Neuron (in vitro differentiated cells): ENCODE measurements around the gene AWAT2.

Experiments used
- H2AFZ ChIP-seq: one replicate; pipeline ENCODE4 v1.6.1; 2013; ENCODE audit warnings: low read depth, mild to moderate bottlenecking, inconsistent platforms, low read length, moderate library complexity
- H3K27me3 ChIP-seq: one replicate; pipeline ENCODE4 v1.6.1; 2013; ENCODE audit warnings: low read length; ENCODE audit not compliant: insufficient read depth
- H3K36me3 ChIP-seq: one replicate; pipeline ENCODE4 v1.6.1; 2013; ENCODE audit warnings: low read length; ENCODE audit not compliant: insufficient read depth
- H3K4me1 ChIP-seq: one replicate; pipeline ENCODE4 v1.6.1; 2013; ENCODE audit warnings: low read length; ENCODE audit not compliant: insufficient read depth
- H3K4me3 ChIP-seq: 2 replicates; pipeline ENCODE4 v1.5.1; 2013; ENCODE audit warnings: mild to moderate bottlenecking, low read length, moderate library complexity
- H3K9me3 ChIP-seq: one replicate; pipeline ENCODE4 v1.6.1; 2013; ENCODE audit warnings: low read length

AWAT2 gene

DNA sequence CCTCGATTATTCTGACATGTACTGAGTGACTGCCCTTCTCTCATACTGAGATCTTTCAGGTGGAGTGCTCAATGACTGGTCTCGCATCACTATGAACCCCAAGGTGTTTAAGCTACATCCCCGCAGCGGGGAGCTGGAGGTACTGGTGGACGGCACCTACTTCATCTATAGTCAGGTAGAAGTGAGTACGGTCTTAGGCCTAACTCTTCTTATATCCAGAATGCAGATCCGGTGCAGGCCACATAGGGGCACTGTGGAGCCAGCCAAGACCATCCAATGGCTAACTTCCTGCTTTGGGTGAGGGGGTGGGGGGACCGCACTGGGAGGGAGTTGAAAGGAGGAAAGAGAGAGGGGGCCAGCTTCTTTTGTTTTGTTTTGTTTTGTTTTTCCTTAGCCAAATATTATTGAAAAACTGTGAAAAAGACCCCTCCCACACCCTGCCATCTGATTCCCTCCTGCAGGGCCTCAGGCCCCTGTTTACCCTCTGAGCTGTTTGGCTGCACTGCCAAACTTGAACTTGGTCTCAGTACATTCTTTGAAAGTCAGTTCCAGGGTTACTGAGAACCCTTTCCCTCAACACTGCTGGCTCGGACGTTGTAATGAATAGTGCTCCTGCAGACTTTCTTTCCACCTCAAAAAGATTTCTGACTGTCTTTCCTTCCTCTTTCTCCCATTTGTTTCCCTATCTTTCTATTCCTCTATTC is 16.2 kb downstream of the AWAT2 start:
- H3K27me3 ChIP-seq: no peaks in the 10 kb centered on the region
- no peaks in the 10 kb centered on the region for H3K4me1 ChIP-seq
- no peaks in the 10 kb centered on the region for H3K9me3 ChIP-seq
- H3K36me3 ChIP-seq: no peaks in the 10 kb centered on the region
- H2AFZ ChIP-seq: no peak overlapping the region
- H3K4me3 ChIP-seq: no peak overlapping the region

DNA sequence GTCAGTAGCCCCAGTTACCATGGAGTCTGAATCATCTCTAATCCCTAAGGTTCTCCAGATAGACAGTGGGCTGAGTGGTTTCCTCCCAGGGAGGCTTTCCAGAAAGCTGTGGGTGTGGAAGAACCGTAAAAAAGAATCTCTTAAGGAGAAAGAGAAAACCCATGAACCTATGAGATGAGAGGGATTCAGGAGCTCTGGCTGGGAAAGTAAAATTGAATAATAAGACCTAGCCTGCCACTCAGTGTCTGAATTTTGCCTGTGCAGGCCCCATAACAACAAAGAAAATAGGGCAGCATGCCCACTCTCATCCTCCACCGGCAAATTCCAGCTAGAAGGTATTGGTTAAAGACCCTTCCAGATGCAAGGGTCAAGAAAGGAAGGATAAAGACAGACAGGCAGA is 16.9 kb downstream of the AWAT2 start:
- H3K4me1 ChIP-seq: no peaks in the 10 kb centered on the region
- no peaks in the 10 kb centered on the region for H3K27me3 ChIP-seq
- H3K9me3 ChIP-seq: no peaks in the 10 kb centered on the region
- H3K4me3 ChIP-seq: no peak overlapping the region
- no peaks in the 10 kb centered on the region for H3K36me3 ChIP-seq
- no peak overlapping the region for H2AFZ ChIP-seq

DNA sequence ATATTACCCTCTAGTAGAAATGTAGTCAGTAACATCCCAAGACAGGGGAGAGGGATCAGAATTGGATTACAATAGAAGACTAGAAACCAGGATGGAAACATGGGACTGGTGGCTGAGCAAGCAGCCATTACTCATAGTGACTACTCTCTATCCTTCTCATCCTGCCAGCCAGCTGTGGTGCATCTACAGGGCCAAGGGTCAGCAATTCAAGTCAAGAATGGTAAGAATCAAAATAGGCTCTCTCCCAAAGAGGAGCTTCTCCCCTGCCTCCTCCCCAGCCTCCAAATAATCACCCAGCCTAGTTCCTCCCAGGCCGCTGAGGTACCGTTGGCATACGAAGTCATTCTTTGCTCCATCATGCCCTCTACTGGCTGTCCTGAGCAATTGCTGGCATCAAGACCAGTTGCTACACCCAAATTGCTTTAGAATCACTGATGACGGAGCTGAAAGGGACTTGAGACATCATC is 19.4 kb downstream of the AWAT2 start:
- no peak overlapping the region for H3K4me3 ChIP-seq
- no peak overlapping the region for H2AFZ ChIP-seq
- H3K9me3 ChIP-seq: no peaks in the 10 kb centered on the region
- H3K27me3 ChIP-seq: no peaks in the 10 kb centered on the region
- H3K36me3 ChIP-seq: no peaks in the 10 kb centered on the region
- no peaks in the 10 kb centered on the region for H3K4me1 ChIP-seq

DNA sequence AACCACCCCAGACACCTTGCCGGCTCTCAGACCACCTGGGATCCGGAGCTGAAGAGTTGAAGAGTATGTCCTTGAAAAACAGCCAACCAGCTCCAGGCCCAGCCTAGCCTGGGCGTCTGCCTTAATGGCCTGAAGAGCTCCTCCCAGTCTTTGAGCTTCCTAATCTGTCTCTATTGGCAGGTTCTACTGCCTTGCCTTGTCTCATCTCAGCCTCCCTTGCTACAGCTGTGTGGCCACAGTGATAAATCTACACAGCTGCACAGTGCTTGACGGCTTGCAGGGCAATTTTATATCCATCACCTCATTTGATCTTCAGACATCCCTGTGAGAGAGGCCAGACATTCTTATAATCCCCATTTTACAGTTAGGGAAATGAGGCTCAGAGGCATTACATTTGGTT is 19.9 kb downstream of the AWAT2 start:
- no peak overlapping the region for H2AFZ ChIP-seq
- no peaks in the 10 kb centered on the region for H3K9me3 ChIP-seq
- H3K4me1 ChIP-seq: no peaks in the 10 kb centered on the region
- H3K4me3 ChIP-seq: no peak overlapping the region
- H3K27me3 ChIP-seq: no peaks in the 10 kb centered on the region
- H3K36me3 ChIP-seq: no peaks in the 10 kb centered on the region

DNA sequence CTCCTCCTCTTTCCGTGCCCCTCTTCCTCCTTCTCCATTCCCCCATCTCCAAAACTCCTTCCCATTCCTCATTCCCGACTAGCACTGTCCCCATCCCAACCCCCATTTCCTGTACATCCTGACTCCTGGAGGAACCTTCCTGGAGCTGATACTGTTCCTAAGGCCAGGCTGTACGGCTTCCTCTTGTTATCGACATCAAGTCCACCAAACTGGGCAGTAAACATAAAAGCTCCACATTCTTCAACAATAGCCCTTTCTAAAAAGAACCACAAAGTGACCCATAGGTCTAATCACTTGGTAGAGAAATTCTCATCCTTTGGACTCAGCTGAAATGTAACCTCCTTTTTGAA is 22.9 kb downstream of the AWAT2 start:
- Histone ChIP-seq H3K4me1 (no peaks in the 10 kb centered on the region), H2AFZ (no peak overlapping the region), H3K36me3 (no peaks in the 10 kb centered on the region), H3K27me3 (no peaks in the 10 kb centered on the region), H3K4me3 (no peak overlapping the region), H3K9me3 (no peaks in the 10 kb centered on the region)

DNA sequence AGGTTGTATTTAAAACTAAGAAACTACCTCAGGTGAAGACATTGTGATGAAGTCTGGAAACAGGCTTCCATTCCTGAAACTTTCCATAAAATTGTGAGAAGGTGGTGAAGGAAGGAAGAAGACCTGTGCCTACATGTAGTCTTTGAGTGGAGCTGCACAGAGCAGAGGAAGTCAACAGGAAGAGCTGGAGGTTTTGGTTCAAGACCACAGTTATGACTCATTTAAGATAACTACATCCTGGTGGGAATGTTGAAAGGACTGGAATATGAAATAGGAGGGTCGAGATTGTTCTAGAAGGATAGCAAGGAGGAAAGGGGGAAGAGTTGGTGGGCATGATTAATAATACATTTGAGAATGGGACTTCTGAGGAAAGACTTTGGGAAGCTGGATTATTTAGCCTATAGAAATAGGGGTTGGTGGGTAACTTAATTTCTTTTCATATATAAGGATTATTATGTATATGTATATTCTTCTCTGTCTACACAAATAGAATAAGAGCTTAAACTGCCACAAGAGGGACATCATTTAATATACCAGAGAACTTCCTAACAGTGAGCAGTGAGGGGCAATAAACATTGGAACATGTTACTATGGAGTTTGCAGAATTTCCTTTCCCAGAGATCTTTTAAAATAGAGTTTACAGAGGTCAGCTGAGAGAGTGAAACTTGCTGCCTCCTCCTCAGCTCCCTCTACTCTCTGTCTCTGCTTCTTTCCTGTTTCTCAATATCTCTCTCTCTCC is 23.5 kb downstream of the AWAT2 start:
- H3K27me3 ChIP-seq: no peaks in the 10 kb centered on the region

DNA sequence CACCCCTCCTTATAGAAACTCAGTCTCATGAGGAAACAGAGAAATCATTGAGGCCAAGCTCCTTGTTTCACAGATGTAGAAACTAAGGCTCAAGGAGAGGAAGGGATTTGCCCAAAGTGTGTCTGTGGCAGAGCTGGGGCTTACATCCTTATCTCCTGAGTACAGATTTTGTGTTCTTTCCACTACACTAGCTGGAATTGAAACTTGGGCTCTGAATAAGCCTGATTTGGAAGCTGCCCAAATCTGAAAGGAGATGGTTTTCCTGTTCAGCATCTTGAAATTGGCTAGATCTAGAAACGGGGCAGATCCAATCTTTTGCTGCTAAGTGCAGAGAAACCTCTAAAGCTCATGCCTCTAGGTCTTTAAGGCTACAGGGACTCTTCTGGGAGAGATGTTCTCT is 24.3 kb downstream of the AWAT2 start:
- H3K9me3 ChIP-seq: no peaks in the 10 kb centered on the region
- H3K4me3 ChIP-seq: no peak overlapping the region
- no peaks in the 10 kb centered on the region for H3K27me3 ChIP-seq
- H3K4me1 ChIP-seq: no peaks in the 10 kb centered on the region
- no peak overlapping the region for H2AFZ ChIP-seq
- no peaks in the 10 kb centered on the region for H3K36me3 ChIP-seq

More for the DNA sequence above, 23.5 kb downstream of the AWAT2 start:
- Histone ChIP-seq H3K9me3 (no peaks in the 10 kb centered on the region), H2AFZ (no peak overlapping the region), H3K36me3 (no peaks in the 10 kb centered on the region), H3K4me1 (no peaks in the 10 kb centered on the region), H3K4me3 (no peak overlapping the region)

DNA sequence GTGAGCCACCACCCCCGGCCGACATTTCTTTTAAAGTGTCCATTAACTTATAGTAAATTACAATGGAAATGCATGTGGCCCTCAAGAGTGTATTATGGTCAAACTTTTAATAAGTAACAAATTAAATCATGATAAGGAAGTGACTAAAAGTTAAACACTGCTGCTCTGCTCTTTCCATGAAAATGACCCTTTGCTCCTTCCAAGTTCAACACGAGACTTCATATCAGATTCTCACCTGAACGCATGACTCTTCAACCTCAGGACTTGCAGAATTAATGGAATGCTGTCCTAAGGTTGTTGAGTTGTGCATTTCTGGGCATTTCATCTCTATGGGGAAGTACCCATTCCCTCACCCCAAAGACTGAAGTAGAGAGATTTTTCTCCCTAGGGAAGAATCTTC is 27.1 kb downstream of the AWAT2 start:
- Histone ChIP-seq H3K4me1 (no peaks in the 10 kb centered on the region), H3K27me3 (no peaks in the 10 kb centered on the region)

DNA sequence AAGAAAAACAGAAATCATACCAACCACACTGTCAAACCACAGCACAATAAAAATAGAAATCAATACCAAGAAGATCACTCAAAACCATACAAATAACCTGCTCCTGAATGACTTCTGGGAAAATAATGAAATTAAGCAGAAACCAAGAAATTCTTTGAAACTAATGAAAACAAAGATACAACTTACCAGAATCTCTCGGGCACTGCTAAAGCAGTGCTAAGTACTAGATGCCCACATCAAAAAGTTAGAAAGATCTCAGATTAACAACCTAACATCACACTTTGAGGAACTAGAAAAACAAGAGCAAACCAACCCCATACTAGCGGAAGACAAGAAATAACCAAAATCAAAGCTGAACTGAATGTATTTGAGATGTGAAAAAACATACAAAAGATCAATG is 33.2 kb downstream of the AWAT2 start:
- H3K27me3 ChIP-seq: no peaks in the 10 kb centered on the region
- H2AFZ ChIP-seq: no peak overlapping the region
- H3K9me3 ChIP-seq: no peaks in the 10 kb centered on the region
- no peaks in the 10 kb centered on the region for H3K36me3 ChIP-seq
- no peak overlapping the region for H3K4me3 ChIP-seq
- no peaks in the 10 kb centered on the region for H3K4me1 ChIP-seq

More for the DNA sequence above, 27.1 kb downstream of the AWAT2 start:
- H3K4me3 ChIP-seq: no peak overlapping the region
- no peaks in the 10 kb centered on the region for H3K9me3 ChIP-seq
- H2AFZ ChIP-seq: no peak overlapping the region
- no peaks in the 10 kb centered on the region for H3K36me3 ChIP-seq

DNA sequence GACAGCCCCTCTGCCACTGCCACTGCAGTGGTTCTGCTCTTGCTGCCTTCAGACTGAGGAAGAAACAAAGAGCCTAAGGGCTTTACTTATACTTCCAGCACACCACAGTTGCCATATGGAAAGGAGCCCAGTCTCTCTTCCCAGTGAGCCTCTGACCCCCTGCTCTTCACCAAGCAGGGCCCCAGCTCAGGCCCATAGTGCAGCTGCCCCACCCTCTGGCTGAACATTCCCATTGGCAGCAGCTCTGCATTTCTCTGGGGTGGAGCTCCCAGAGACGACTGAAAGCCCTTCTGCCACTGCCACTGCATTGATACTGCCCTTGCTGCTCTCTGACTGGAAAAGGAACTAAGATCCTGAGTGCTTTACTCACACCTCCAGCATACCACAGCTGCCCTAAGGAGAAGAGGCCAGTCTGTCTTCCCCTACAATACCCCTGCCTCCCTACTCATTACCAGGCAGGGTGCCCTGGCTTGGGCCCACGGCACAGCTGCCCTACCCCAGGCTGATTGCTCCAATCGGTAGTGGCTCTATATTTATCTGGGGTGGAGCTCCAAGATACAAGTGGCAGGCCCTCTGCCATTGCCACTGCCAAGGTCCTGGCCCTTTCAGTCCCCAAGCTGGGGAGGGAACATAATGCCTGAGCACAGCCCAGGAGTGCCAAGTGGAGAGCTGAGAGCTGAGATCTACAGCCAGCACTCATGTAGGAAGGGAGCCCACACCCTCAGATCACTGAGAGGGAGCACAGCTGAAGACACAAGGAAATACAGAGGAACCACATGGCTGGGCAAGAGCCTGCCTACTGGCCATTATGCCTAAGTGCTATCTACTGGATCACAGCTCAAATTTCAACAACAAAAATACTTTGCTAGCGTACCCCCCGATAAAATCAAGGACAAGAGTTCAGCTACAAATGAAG is 36.0 kb downstream of the AWAT2 start:
- no peaks in the 10 kb centered on the region for H3K9me3 ChIP-seq
- no peaks in the 10 kb centered on the region for H3K27me3 ChIP-seq
- no peak overlapping the region for H3K4me3 ChIP-seq
- H3K4me1 ChIP-seq: no peaks in the 10 kb centered on the region
- H2AFZ ChIP-seq: no peak overlapping the region
- H3K36me3 ChIP-seq: no peaks in the 10 kb centered on the region

DNA sequence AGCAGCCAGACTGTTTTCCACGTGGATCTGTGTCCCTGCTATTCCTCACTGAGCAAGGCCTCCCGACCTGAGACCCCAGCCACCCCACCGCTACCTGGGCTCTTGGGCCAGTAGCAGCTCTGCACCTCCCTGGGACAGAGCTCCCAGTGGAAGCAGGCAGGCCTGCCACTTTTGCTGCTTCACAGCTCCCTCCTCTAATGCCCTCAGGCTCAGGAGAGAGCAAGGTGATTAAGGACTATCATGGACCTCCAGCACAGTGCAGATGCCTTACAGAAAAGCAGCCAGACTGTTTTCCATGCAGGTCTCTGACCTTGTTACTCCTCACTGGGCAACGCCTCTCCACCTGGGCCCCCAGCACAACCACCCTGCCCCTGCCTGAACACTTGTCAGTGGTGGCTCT is 37.0 kb downstream of the AWAT2 start:
- H3K4me3 ChIP-seq: no peak overlapping the region
- no peaks in the 10 kb centered on the region for H3K4me1 ChIP-seq
- H3K9me3 ChIP-seq: no peaks in the 10 kb centered on the region
- no peak overlapping the region for H2AFZ ChIP-seq
- H3K27me3 ChIP-seq: no peaks in the 10 kb centered on the region
- H3K36me3 ChIP-seq: no peaks in the 10 kb centered on the region

DNA sequence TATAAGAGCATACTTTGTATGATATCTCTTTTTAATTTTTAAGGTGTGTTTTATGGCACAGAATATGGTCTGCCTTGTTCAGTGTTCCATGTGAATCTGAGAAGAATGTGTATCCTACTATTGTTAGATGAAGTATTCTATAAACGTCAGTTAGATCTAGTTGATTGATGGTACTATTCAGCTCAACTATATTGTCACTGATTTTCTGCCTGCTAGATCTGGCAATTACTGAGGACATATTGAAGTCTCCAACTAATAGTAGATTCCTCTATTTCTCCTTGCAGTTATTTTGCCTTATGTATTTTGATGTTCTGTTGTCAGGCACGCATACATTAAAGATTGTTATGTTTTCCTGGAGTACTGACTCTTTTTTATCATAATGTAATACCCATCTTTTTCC is 39.8 kb downstream of the AWAT2 start:
- H3K36me3 ChIP-seq: no peaks in the 10 kb centered on the region
- H3K27me3 ChIP-seq: no peaks in the 10 kb centered on the region
- no peaks in the 10 kb centered on the region for H3K9me3 ChIP-seq
- no peak overlapping the region for H2AFZ ChIP-seq
- no peak overlapping the region for H3K4me3 ChIP-seq
- no peaks in the 10 kb centered on the region for H3K4me1 ChIP-seq

DNA sequence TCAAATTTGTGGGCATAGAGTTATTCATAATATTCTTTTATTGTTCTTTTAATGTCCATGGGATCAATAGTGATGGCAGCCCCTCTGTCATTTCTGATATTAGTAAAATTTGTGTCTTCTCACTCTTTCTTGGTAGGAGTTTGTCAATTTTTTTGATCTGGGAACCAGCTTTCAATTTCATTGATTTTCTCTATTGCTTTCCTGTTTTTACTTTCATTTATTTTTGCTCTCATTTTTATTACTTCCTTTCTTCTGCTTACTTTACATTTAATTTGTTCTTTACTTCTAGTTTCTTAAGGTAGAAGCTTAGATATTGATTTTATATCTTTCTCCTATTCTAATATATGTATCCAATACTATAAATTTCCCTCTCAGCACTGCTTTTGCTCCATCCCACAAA is 40.7 kb downstream of the AWAT2 start:
- Histone ChIP-seq H3K4me1 (no peaks in the 10 kb centered on the region), H3K36me3 (no peaks in the 10 kb centered on the region), H3K27me3 (no peaks in the 10 kb centered on the region), H3K4me3 (no peak overlapping the region), H2AFZ (no peak overlapping the region), H3K9me3 (no peaks in the 10 kb centered on the region)
